Raji (cell line): ENCODE measurements around the gene GABRB2.

Source experiments
- POLR2A ChIP-seq: IDR thresholded peaks from 2 replicates; pipeline ENCODE4 v1.6.1; 2011; ENCODE audit warnings: low read depth, low read length, control low read depth; ENCODE audit not compliant: insufficient read depth

GABRB2 gene

DNA sequence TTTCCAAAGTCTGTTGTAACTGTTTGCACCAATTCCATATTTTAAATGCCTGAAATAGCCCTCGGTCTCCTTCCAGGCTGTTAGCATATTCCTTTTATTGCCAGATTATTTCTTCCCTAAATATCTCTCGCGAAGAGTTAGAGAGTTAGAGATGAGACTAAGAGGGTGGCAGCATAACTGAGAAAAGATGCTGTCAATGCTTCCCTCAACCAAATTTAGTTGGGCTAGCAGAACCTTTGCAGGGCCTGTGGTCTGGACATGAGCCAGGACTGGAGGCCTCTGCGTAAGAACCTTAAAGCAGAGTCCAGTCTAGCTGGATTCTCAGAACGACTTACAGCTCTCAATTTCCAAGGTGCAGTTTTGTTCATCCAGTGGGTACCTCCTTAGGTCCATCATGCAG, 135.9 kb downstream of the GABRB2 start:
- TF ChIP-seq POLR2A = no peak

DNA sequence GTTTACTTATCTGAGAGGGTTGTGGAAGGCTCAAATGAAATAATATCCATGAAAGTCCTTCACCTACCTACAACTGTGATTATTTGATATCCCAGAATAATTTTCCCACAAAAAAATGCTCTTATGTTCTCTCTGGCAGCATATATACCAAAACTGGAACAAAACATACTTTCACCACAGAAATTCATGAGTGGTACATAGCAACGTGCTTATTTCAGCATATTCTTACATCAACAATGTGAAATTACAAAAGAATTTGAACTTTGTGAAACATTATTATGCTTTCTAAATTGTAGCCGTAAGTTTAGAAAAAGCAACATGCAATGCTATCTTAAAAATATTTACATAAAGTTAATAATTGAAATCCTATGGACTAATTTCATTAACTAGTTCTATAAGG, 137.1 kb downstream of the GABRB2 start:
- TF ChIP-seq POLR2A = no peak

DNA sequence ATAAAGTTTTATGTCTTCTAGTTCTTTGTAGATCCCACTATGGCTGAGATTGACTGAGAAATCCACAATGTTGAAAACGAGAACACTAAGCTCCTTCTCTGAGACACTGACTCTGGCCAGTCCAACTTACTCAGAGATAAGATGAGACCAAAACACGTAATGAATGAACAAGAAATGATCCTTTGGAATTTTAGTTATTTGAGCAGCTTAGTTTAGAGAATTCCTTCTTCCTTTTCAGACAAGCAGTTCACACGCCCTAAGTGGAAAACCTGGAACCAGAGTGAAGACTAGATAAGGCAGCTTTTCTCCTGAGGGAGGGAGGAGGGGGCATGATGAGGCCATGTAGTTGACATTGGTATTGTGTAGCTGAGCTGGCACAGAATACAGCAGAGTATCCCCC, 139.6 kb downstream of the GABRB2 start:
- TF ChIP-seq POLR2A = no peak

DNA sequence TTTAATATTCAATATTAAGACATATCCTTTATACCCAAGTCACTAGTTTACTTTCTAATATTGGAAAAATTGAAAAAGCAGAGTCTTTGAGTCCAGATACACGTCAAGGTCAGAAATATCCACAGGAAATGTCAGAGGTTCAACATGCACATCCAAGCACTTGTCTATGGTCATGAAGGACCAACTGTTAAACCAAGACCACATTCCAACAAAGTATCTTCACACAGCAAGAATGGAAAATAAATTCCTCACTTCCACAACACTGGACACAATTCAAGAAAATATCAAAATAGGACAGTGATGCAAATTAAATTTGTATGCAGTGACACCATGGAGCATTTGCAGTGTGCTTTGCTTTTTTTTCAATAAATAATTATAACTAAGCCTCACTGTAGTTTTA, 142.5 kb downstream of the GABRB2 start:
- TF ChIP-seq POLR2A = no peak

DNA sequence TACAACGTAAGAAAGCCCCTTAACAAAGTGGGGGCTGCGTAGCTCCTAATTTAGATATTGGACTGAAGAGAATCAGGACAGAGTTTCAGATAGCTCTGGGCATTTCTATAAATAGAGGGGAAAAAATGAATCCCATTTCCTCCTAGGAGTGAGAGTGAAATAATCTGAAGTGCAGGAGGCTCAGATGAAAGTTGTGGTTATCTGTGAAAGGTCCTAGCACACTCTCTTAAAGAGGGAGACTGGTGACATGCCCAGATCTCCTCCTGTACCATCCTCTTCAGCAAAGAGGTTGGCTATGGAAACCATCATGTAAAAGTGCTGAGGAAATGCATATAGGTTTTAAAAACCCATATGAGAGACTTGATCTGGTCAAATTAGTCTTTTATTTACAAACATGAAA, 143.4 kb downstream of the GABRB2 start:
- no peak for TF ChIP-seq POLR2A

DNA sequence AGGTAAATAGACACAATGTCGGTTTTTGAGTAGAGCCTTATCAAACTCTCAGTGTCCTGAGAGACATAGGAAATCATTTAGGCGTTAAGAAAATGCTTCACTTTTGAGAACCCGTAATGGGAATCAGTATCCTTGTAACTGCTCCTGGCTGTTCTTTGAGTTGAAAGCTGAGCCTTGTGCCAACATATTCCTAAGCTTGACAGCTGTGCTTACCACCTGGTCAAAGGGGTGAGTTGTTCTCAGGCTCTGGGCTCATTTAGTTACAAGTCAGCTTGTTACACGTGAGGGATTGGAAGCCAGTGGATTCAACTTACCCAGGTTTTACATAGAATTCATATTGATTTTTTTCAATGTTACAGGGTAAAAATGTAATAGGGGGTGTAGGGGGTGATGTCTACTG, 145.9 kb downstream of the GABRB2 start:
- TF ChIP-seq POLR2A = no peak

DNA sequence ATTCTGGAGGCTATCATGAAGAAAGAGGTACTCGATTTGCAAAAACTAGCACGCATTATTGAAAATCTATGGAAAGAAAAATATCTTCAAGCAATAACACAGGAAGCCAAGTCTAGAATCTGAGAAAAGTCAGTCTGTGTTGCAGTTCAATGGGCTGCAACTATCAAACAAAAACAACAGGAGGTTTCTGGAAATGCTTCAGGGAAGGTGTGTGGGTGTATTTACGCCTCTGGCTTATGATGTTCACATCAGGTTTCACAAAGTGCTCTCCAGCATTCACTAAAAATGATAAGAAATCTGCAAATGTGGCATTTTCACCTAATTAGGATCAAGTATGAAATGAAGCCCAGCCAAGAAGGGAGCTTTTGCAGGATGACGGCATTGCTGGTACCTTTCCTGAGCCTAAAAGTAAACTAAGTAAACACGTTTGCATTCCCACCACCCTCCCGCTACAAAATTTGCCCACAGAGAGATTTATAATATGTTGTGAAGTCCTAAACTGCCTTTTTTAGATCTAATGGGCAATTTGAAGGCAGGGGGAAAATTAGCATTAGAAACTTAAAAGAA, 146.4 kb downstream of the GABRB2 start:
- no peak for TF ChIP-seq POLR2A

DNA sequence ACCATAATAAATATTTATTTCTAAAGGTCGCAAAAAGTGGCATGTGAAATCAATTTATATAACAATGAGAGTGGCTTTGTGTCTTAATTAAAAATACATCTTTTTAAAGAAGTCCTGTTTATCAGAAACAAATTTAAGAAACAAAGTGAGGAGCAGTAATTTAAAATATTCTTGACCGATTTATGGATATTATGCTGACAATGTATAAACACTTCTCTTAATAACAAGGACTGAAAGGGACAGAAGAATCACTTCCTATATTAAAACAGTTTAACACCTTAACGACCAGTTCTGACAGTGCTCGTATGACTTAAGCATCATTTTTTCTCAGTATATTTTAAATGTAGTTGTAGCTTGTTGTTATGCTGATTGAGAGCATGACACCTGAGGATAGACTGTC, 149.1 kb downstream of the GABRB2 start:
- no peak for TF ChIP-seq POLR2A

DNA sequence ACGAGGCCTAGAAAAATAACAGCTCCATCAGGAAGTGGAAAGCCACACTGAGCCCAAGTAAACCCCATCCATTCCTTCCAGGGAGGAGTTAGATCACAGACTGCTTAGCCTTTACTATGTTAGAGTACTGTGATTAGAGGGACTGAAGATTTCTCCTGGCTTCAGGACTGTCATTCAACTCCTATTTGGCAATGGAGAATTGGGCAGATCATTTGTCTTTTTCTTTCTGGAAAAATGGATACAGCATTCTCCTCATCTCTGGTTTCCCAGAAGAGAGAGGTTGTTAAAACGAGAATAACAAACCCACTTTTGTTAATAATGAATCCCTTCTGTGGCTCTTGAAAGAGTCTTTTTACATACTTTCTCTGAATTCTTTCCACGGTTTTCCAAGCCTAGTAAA, 150.4 kb downstream of the GABRB2 start:
- TF ChIP-seq POLR2A = no peak

DNA sequence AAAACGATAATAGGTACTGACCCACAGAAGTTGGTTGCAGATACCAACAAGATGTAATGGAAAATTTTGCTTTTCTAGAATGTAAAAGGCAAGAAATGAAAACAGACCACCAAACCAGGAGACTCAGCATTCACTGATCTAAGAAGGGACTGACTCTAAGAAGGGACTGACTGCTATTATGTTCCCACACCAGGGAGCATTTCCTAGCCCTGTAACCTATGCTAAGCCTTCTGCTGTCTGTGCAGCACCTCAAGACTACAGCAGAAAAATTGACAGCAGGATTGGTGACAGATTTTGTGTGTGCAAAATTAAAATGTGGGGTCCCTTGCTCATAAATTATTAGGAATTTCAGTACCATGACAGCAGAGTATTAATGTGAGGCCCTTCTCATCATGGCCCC, 154.8 kb downstream of the GABRB2 start:
- TF ChIP-seq POLR2A = no peak

DNA sequence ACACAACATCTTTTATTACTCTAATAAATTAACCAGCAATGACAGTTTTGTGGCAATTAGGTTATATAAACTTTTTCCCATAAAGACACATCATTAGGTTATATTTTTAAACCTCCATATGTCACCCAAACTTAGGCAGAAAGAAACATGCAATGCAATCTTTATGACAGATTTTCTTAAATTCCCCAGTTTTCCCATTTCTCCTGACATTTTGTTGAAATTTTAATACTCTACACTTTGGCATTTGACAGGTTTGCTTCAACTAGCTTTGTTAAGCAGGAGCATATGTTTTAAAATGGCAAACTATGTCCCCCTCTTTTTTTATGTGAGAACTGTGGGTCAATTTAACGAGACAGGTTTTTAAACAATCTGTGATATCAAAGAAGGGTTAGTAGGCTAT, 155.5 kb downstream of the GABRB2 start:
- TF ChIP-seq POLR2A = no peak

DNA sequence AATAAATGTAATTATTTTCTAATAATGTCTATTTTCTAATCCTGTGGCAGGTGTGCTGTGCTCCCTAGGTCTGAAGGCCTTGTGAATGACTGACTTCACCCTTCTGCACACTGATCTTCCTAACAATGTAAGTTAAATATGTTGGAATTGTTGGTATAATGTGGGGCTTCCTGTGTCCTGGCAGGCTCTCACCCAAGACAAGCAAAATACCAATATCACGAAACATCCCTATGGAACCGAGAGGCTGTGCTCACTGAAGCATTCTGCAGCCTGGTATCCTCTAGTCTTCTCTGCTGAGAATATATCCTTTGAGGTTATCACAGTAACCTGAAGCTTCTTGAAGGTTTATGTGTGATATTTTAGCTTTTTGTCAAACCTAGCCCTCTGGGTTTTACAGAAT, 159.4 kb downstream of the GABRB2 start:
- TF ChIP-seq POLR2A = no peak

DNA sequence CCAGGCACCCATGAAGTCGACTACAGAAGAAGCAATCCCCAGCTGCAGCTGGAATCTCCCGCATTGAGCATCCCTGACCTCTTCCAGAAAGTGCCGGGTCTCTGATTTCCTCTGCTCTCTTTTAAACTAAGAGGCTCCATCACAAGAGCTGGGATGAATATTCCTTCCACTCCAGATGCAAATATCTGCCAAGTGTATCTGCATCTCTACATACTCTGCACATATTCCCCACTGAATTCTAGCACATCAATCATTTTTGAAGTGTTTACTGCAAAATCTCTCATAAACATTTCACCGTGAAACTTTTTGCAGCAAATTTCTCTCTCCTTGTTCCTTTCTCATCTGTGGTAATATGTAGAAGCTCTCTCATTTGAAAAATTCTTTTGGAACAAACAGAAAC, 161.5 kb downstream of the GABRB2 start:
- TF ChIP-seq POLR2A = no peak

DNA sequence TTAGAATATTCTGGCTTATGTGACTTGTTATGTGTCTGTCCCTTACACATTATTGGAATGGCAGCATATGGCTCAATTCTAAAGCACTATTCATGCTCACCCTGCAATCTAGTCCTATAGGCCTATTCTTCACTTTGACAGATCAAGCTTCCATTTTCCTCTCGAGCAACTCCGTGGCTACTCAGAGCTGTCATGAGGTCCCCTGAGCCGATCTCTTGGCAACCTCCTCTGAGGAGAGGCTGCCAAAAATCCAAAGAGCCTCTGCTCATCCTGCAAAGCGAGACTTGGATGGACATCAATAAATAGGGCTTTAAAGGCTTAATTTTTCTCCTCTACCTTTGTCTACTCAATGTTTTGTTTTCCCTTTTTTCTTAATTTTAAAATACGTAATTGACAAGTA, 163.8 kb downstream of the GABRB2 start:
- no peak for TF ChIP-seq POLR2A

DNA sequence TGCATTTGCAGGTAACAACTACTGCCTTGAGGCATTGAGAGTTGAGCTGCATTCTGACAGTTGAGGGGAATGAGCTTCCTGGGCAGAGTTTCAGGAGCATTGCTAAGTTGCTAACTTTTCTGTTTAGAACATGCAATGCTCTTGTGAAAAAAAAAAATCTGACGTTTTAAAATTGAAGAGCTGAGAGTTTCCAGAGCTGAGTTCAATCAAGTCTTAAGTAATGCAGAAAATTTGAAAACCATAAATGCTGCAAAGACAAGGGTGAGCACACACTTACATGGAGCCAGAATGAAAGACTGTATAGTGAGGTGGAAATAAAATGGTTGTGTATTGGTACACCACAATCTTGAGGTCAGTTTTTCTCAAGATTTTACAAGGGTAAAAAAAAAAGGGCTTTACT, 166.0 kb downstream of the GABRB2 start:
- TF ChIP-seq POLR2A = no peak

DNA sequence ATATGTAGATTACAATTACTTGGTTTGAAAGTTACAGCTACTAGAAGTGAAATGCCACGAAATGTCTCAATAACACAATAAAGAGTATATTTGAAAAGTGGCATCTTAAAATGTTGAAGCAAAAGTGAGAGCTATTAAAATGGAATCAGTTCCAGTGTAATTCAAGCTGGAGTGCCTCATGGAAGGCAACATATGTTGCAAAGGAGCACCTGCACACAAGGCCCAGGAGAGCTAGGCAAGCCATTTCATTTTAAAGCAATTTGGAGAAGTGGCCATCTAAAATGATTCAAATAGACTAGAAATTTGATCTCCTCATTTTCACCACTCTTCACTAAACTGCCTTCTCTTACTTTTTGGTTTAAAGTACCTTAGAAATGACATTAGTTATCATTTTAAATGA, 167.8 kb downstream of the GABRB2 start:
- TF ChIP-seq POLR2A = no peak

DNA sequence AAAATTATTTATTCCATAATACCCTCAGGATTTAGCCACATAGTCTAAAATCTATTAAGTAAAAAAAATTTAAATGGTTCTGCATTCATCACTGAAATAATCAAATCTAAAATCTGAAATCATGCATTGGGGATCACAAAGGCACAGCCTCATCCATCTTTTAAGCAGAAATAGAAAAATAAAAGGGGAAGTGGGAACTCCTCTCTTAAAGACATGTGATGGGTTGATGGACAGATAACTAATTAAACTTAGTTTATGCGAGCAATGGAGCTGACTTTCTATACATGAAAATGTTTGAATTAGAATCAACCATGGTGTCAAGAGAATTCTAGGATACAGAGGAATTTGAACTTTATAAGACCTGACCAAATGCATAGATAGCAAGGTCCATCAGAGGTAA, 170.5 kb downstream of the GABRB2 start:
- no peak for TF ChIP-seq POLR2A

DNA sequence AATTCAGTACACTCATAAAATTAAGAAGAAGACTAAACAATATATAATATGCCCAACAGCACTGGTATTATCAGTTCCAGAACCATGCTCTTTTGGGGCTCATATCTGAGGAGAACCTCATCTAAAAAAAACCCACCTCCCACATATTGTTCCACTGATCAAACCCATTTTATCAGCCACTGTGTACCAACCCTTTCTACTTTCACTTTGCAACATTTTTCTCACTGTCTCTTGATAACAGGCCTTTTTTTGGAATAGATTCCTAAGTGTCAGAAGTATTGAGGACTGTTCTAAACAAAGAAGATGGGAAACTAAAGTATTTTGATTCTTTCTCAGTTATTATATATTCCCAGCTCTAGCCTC, 173.2 kb downstream of the GABRB2 start:
- no peak for TF ChIP-seq POLR2A

DNA sequence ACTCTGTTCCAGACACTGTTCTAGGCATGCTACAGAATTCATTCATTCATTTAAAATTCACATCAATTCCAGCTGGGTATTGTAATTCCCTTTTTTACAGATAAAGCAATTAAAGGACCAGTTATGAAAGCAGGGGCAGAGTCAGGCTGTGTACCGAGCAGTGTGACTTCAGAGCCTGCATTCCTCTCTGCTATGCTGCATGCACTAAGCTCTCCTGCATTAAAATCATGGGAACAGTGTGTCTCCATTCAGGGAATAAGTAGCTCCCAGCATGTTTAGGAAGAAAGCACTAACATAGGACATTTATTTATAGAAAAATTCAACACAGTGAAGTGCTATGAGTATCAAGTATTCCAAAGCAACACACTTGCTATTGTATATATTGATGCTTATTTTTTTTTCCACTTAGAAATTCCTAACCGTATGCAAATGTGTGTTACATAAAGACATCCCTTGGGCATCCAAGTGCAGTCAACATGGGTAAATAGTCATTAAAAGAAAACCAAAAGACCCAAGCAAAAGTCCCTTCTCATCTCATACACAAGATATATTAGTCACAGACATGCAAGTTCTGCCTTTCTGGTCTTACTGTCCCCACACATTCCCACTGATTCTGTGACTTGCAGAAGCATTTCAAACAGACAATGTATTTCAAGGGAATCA, 173.7 kb downstream of the GABRB2 start:
- no peak for TF ChIP-seq POLR2A
